LNCAP (cell line): ENCODE results near the gene IFT43.

ENCODE experiments used
- TF ChIP-seq, protein P1 (sequence below): fragments of 450-650 bp; IDR thresholded peaks from 2 replicates; pipeline ENCODE4 v1.5.1; 2017; ENCODE audit warnings: mild to moderate bottlenecking

IFT43 gene

DNA sequence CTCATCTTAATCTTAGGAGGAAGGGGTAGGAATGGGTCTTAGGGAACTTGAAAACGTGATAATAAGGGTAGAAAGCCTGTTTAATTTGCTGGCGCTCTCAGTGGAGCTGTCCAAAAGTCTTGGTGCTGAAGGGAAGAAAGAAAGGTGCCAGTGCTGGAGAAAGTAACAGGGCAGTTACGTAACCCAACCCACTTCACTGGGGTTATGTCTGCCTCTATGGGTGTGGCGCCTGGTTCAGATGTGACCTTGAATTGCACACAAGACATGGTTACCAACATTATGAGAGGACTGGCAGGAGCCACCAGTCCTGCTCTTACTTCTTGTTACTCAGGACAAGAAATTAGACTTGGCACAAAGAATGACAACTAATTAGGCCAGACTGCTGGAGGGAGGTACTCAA lies 147.5 kb downstream of the IFT43 start:
- TF ChIP-seq, protein P1, sequence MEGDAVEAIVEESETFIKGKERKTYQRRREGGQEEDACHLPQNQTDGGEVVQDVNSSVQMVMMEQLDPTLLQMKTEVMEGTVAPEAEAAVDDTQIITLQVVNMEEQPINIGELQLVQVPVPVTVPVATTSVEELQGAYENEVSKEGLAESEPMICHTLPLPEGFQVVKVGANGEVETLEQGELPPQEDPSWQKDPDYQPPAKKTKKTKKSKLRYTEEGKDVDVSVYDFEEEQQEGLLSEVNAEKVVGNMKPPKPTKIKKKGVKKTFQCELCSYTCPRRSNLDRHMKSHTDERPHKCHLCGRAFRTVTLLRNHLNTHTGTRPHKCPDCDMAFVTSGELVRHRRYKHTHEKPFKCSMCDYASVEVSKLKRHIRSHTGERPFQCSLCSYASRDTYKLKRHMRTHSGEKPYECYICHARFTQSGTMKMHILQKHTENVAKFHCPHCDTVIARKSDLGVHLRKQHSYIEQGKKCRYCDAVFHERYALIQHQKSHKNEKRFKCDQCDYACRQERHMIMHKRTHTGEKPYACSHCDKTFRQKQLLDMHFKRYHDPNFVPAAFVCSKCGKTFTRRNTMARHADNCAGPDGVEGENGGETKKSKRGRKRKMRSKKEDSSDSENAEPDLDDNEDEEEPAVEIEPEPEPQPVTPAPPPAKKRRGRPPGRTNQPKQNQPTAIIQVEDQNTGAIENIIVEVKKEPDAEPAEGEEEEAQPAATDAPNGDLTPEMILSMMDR, result no peak
